ENCODE results near the gene NRXN3.

GRCh38 chr14:78566026-78566858, 396.1 kb downstream of the NRXN3 start:
- TF ChIP-seq CTCF (IDR thresholded peaks at IDR 0.05; ENCODE audit: insufficient read depth, low read length, poor library complexity, severe bottlenecking) (peak; percentile 87), EZH2phosphoT487 (conservative IDR thresholded peaks at IDR 0.05; ENCODE audit: low read length) (no peak)
